SIG-M5 (cell line): ENCODE measurements around the gene SORCS1.

Experiments
- DNase-seq: peaks from one replicate; lab custom pipeline; 2025; lab: John Stamatoyannopoulos, UW

The SORCS1 gene

DNA sequence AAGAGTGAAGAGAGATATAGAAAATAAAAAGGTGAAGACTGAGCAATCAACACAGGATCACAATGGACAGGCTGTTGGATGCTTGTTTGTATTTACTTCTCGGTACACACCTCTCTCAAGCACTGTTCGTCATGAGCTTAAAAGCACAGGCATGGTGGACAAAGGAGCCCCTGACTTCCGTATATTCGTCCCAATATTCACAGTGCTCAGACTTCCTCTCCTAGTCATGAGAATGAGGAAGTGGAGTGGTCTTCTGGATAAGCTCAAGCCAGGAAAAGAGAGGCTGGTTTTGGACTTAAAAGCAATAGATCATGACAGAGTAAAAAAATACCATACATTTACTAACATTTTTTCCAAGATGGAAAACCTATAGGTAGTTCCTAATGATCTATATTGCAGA, 172.5 kb downstream of the SORCS1 start:
- DNase-seq: no peak

DNA sequence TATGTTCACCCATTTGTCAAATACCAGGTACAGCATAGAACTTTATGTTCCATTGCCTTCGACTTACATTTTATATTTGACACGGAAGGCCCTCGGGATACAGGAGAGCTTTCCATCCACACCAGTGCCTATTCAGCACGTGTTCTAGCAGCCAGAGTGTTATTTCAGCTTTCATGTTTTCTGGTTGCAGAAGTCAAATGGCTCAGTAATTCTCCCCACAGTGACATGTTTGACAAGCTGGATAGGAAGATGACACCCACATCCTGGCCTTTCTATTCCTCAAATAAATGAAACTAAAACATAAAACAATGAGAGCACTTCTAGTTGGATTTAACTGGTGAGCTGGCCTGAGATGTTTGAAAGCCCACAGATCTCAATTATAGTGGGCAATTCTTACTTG, 173.4 kb downstream of the SORCS1 start:
- no peak for DNase-seq

DNA sequence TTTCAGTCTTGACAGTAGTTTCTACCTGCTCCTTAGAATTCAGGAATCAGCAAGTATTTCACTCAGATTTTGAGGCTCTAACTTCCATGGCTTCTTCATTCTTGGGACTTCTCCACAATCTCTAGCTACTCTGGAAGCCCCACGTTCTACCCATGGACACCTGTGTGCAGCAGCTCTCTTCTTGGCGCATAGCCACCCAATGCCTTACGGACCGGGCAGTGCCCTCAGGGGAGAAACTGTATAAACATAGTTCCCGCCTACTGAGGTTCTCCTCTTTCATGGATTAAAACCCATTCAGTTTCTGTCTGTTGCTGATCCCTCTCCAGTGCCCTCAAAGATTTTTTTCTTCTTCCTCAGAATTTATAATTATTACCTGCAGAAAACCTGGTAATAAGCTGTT, 177.1 kb downstream of the SORCS1 start:
- DNase-seq: no peak

DNA sequence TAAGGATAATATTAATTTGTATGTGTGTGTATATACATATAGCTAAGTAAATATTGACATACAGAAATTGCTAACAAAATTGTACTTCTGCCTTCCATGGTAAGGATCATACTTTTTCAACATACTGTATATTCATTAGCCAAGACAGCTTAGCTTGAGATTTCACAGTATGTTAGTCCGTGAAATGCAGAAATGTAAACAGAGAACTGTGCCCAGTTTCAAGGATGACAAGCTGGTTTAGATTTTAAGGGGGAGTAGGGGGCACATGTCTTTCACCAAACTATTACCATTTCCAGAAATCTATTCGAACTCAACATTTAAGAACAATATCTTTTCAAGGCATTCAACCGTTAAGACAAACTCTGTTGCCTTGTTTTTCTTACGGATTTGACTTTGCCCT, 182.2 kb downstream of the SORCS1 start:
- no peak for DNase-seq

DNA sequence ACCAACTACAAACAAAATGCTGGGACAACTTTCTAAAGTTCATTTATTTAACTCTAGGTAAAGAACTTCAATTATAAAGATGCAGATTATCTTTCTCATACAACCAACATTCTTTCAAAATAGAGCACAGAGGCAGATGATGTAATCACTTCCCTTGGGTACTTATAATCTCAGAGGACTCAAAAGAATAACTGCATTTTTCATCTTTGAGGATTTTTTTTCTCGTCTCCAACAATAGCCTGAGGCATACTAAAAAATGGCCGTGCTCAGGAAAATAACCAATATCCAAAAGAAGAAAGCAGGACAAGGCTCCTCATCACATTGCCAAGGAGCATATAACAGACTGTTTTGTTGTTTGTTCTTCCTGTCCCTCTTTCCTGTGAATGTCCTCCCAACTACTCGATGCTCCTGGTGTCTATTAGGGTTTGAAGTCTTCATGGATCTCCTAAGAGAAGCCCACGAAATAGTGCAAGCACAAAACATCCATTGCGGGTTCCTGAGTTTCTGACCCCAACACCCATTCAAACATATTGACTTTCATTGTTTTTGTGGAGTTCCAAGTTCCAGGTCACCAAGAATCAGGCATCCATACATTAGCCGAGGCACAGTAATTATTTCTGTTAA, 182.9 kb downstream of the SORCS1 start:
- no peak for DNase-seq

DNA sequence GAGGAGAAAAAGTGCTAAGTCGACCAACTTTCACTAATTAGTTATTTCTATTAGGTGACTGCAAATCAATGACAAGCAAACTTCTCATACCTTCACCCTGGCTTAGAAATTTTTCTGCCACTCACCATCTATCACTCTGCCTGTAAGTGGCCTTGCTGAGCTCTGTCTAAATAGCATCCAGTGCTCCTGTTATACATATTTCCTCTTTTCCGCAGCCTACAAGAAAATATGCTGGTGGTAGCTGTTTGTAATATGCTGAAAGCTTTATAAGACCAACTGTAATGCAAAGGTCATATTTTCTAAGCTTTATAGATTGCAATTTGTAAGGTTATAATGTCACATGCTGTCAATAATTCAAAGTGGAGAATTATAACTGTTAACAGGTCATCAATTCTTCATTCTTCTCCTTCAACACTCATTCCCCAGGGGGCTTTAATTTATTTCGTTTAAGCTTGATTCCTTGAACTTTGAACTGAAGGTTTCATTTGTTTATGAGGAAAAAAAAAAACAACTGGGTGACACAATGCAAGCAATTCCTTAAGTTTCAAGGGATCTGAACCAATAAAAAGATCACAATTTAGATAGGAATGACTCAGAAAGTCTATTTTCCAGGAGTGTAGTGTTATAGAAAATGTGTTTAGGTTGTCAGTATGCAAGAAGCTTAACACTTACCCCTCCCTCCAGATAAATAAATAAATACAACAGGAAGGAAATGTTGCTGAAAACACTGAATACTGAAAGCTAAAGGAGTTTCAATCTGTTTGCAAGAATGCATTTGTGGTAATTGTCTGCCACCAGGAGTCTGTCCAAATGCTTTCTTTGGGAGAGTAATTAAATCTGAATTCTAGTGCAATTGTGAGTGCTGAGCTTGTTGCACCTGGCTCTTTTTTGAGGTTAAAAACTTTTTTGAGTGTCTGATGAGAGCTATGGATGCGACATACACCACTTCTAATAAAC, 183.7 kb downstream of the SORCS1 start:
- no peak for DNase-seq

DNA sequence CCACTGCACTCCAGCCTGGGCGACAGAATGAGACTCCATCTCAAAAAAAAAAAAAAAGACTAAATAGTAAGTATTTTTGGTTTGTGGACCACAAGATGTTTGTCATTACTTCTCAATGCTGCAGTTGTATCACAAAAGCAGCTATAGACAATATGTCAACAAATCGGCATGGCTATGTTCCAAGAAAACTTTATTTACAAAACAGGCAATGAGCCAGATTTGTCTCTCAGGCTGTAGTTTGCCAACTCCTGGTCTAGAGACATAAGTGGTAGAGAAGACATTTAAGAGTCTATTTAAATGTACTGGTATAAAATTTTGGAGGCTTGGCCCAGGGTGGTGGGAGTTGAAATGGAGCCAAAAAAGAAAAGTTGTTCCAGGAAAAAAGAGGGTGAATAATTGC, 185.8 kb downstream of the SORCS1 start:
- no peak for DNase-seq

DNA sequence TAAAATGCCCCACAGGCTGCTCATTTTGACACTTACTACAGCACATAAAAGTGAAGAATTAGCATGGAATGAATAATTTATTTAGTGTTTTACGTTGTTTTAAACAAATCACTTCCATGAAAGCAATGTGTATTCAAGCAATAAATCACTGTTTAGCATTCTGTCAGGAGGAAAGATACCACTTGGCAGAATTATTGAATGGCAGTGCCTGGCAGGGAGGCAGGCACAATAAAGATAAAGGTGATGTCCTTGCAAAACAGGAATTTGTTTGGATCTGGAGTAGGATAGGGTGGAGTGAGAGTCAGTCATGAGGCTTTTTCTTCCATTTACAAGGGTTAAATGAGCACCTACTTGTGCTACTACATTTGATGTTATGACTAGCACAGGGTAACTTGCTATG, 190.8 kb downstream of the SORCS1 start:
- DNase-seq: no peak

DNA sequence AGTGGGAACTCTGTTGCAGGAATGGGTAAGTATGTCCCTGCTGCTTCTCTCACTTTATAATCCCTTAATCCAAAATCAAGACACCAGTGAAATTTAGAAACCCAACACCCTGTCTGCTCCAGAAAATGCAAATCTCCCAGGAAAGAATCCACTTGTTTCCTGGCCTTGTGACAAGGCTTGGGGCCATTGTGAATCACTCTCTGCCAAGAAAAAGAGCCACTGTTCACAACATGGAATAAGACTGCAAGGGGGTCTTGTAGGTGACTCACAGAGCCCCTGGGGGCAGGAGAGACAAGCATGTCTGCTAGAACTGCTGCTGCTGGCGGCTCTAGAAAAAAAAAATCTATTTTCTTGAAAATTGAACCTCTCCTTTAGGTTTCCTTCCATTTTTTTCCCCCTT, 191.2 kb downstream of the SORCS1 start:
- no peak for DNase-seq

DNA sequence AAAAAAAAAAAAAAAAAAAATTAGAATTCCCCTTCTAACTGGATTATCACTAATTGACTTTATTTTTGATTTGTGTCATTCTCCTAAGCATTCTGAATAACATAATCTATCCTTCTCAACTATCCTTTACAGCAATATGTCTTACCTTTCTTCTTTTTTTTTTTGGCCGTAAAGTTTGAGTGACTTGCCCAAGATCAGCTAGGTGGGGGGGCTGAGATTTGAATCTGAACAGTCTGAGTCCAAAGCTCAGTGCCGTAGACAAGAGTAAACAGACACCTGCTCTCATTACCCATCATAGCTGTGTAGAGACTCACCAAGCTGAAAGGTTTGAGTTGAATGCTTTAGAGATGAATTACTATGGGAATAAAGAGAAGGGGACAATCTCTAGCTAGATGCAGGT, 192.1 kb downstream of the SORCS1 start:
- DNase-seq: no peak

DNA sequence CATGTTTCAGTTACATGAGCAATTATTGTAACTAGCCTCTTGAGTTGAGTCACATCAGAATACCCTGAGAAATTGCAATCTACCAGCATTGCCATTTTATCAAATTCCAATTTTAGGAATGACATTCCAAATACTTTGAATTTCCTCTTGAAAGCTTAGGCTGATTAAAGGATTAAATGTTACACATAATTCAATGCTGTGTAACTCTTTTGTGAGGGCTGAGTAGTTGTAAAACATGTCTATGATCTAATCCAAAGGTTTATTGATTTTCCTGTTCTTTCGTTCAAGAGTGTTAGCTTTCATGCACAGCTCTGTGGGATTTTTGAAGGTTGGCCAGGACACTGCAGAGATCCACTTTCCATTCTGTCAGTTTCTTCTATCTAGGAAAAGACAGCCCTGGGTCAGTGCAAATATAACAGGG, 193.1 kb downstream of the SORCS1 start:
- no peak for DNase-seq

DNA sequence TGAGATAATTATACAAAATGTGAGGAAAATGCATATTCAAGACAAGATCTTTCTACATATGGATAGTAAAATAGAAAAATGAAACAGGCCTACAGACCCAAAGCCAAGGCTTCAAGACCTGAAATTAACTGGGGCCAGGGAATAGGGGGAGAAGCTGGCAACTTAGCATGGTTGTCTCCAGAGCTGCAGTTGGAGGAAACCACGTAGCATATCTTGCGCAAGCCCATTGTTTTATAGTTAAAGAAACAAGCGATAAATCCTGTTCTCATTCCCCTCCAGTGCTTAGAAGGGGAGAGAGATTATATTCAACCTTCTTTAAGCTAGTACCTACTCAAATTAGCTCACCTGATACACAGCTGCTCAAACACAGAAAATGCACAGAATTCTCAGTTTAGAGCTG, 197.1 kb downstream of the SORCS1 start:
- no peak for DNase-seq

DNA sequence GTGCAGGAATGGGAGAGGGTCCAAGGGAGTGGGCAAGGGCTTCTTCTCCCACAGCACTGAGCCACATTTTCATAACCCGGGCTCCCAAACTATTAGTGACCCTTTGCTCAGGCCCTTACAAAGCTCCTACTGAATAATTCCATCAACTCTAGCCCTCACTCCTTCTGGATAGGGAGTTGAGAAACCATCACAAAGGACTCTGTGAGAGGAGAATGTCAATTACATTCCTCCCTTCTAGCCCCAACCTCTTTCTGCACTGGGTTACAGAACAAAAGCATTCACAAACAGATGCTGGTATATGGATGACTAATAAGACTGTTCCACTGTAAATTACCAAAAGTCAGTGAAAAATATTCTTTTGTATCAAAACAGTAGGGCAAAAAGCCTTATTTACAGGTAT, 203.7 kb downstream of the SORCS1 start:
- DNase-seq: no peak

DNA sequence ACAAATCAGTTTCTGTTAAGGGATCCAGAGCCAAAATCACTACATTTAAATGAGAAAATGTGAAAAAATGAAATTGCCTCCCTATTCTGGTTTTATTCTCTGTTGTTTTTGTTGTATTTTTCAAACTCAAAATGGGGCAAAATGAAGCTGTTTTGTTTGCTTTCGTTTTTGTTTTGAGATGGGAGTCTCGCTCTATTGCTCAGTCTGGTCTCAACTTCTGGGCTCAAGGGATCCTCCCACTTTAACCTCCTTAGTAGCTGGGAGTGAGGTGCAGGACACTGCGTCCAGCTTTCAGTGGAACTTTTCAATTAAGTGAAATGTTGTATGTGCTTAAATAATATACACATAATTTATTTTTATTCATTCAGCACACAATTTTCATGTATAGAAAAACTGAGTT, 205.0 kb downstream of the SORCS1 start:
- DNase-seq: no peak

DNA sequence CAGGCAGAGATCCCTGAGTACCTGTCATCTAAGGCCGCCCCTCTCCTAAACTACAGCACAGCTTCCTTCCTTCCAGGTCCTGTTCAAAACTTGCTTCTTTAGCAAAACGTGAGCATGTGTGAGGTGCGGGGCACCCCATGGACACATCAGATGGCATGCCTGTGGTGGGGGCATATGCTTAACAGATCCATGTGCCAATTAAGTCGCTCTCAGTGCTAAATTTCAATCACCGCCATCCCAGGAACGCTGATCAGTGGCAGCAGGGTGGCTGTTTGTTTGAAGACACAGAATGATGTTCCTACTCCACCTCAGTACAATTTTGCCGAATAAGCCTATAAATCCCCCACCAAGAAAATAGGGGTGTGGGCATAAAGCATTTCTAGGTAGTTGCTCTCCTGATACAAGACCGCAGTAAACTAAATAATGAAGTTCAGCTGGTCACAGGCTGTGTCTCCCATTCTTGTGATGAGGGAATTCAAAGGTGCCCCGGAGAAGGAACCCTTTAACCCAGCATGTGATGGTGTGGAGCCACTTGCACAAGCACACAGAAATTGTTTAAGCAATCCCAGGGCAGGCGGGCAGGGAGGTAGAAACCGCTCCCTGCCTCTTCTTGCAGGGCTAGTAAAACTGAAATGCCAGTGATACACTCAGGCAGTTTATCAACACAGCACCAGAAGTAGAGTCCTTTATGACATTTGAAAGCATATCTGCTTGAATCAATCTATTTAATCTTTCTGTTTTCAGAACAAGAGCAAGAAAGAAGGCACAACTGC, 205.7 kb downstream of the SORCS1 start:
- no peak for DNase-seq

DNA sequence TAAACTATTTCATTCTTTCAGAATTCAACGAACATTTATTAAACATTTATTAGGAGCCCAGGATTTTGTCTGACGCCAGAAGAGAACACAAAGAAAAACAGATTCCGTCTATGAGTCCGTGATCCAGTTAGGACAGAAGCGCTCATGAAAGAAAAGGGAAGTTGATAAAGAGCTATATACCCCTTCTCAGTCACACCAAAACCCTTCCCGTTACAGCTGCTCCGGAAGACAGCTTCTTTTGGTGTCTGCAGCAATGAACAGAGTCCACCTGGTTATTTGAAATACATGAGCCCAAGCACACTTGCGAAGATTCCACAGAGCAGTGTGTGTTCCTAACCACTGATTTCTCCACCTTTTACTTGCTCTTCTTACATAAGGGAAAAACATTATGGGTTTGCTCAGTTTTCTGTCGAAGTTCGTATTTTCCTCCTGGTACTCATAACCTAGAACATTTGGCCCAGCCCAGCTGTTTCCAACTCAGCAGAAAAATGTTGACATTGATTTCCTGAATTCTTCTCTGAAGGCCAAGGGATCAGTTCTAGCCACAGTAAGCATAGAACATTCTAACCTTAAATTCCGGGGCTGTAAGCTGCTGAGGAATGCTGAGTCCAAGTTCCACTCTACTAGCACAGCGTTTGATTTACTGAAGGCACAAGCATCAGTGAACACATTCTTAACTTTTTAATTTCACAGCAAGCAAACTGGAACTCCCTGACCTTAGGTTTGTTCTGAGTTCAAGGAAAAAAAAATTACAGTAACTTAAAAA, 206.5 kb downstream of the SORCS1 start:
- no peak for DNase-seq

DNA sequence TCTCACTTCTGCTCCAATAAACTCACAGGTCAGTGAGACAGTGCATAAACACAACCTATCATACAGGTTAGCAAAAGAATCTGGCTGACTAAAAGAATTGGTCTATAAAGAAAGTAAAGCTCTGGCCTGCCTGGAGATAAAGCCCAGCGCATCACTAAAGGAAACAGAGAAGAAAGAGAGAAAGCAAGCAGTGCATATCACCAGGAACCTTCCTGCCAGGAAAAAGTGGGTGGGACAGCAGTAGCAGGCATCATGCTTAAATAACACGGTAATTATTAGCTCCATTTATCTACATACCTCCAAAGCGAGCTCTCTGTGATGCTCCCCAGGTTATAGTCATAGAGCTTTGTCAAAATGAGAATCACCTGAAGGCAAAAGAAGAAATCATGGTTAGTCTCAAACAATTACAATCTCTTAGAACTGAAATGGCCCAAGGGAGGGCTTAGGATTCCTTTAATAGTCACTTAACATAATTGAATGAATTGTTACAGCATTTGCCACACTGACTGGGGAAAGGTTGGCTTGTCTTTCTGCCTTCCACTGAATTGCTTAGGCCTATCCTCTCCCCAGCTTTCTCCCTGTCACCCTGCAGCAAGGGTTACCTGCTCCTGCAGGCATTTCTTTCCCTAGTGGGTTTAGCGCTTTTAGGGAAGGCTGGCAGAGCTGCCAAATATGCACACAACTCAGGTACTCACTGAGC, 208.1 kb downstream of the SORCS1 start:
- DNase-seq: no peak

DNA sequence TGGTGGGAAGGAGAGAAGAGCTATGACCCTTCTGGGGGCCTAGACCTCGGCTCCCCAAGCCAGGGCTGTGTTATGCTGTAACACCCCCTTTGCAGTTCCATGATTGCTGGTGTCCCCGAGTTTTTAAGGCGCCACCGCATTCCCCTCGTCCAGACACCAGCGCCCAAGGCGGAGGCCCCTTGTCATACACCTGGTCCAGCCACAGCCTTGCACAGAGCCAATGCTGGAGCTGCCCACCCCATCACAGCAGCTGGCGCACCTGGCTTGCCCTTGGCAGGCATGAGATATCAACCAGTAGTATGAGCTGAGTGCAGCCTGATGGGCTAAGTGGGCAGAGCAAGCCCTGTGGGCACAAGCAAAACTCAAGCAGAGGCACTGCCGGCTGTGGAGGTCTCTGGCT, 209.4 kb downstream of the SORCS1 start:
- DNase-seq: no peak

DNA sequence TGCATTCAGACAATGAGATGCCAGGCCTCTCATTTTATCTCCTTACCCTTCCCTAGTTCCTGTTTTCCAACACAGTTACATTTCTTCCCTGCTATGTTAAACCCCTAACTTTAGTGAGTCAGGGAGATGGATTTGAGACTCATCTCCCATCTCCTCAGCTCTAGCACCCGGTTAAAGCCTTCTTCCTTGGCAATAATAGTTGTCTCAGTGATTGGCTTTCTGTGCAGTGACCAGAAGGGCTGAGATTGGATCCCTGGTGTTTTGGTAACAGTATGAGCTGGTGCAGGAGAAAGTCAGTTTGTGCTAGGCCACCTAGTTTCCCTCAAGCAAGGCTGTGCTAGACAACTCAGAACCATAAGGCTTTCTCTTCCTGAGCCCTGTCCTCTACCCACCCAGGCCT, 212.5 kb downstream of the SORCS1 start:
- no peak for DNase-seq

DNA sequence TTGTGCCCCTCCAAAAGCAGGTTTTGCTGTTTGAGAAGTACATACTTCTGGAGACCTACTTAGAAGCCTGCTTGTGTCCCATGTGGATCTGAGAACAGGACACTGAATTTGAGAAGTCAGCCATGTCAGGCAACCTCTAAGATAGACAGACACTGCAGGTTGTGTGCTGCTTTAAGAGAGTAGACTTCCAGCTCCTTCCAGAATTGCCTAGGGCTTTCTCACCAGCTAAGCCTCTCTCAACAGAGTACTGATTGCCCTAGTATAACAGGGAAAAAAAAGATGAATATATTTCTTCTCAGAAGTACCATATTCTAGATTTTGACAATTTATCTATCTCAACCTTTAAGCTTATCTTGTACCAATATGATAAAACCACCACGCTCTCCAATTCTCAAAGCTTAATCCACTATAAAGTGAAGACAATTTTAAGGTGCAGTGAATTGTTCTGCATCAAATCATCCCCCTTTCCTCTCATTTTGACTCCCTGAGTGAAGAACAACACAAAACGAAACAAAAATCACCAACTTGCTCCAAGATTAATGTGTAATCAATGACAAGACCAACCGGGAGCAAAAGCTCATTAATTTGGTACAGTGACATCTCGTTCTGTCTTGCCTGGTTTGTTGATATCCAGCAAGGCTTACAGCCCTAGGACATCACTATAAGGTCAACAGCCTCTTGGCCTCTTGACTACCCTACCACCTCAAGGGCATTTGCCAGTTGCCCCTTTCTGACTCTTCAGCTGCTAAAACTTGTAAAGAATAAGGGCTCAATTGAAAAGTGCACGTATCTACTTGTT, 214.6 kb downstream of the SORCS1 start:
- no peak for DNase-seq

DNA sequence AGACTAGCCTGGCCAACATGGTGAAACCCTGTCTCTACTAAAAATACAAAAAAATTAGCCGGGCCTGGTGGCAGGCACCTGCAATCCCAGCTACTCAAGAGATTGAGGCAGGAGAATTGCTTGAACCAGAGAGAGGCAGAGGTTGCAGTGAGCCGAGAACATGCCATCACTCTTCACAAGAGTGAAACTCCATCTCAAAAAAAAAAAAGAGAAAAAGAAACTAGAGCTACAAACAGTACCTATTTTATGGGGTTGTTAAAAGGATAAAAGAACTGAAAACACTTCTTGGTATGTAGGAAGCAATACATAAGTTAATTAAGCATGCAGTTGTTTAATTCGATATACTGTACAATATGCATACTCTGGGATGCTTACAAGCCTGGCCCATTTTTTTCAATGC, 216.9 kb downstream of the SORCS1 start:
- no peak for DNase-seq
